Breast epithelium (tissue), 3 donors: Measurements from ENCODE around the gene FMO1.

Experiments used
- POLR2A ChIP-seq: fragments of 450-650 bp; IDR thresholded peaks from one replicate; pipeline ENCODE4 v1.6.1; 2016; ENCODE audit warnings: antibody characterized with exemption, mild to moderate bottlenecking, moderate library complexity
- TF ChIP-seq, protein P1 (sequence below), 3 donors: fragments of 450-650 bp; IDR thresholded peaks; one replicate each; pipeline ENCODE4 v1.5.1; 2016 to 2017; ENCODE audit warnings: antibody characterized with exemption in 3 of 3, mild to moderate bottlenecking in 3 of 3, moderate library complexity in 3 of 3

DNA sequence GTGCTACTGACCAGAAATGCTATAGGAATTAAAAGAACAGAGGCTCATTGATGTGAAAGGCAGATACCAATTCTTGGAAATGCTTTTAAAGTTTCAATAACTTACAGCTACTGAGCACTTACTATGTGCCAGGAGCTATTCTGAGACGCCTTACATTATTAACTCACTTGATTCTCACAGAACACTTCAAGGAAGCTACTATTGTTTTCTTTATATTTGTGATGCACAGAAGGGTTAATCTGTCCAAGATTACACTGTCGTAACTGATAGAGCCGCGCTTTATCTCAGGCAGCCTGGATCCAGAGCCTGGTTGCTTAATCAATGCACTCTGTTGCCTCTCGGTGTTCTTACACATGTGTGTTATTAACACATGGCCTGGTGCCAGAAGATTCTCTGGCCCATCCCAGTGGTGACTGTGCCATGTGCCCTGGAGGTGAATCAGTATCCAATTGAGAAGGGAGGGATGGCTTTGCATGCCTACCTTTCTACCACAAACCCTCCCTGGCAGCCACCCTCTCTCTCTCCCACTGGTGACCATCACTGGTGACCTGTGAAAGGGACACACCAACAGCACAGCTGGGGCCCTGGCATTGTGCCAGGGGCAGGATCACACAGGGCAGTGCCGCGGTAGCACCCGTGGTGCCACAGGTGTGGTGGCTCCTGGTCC lies 8.8 kb downstream of the FMO1 start:
- TF ChIP-seq, protein P1, sequence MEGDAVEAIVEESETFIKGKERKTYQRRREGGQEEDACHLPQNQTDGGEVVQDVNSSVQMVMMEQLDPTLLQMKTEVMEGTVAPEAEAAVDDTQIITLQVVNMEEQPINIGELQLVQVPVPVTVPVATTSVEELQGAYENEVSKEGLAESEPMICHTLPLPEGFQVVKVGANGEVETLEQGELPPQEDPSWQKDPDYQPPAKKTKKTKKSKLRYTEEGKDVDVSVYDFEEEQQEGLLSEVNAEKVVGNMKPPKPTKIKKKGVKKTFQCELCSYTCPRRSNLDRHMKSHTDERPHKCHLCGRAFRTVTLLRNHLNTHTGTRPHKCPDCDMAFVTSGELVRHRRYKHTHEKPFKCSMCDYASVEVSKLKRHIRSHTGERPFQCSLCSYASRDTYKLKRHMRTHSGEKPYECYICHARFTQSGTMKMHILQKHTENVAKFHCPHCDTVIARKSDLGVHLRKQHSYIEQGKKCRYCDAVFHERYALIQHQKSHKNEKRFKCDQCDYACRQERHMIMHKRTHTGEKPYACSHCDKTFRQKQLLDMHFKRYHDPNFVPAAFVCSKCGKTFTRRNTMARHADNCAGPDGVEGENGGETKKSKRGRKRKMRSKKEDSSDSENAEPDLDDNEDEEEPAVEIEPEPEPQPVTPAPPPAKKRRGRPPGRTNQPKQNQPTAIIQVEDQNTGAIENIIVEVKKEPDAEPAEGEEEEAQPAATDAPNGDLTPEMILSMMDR (IDR thresholded peaks at IDR 0.05): no peak
- TF ChIP-seq POLR2A: no peak
